ENCODE results near the gene PRDM15.

Gene PRDM15

DNA sequence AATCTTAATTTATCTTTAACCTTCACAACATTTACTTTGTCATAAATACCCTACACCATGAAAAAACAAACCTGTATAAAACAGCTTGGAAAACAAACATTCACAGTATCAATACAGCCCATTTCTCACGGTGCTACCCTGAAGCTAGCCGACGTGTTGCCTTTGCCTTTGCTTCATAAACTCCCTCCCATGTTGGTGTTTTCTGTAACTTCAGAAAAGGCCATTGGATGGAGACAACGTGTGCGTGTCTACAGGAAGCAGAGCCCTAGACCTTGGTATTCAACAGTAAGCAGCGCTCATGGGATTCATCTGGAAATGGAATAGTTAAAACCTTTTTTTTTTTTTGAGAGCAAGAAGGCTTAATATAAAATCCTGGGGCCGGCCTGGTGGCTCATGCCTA, 7.2 kb upstream of the PRDM15 start:
- no peaks in the 10 kb centered on the region for H3K4me1 ChIP-seq (ENCODE audit: control insufficient read depth in 1 of 2, insufficient read depth in 2 of 2, low read length in 2 of 2)
- H3K4me3 ChIP-seq (ENCODE audit: low read depth in 1 of 2, low read length in 2 of 2) = no peak overlapping the region
- H3K9ac ChIP-seq (ENCODE audit: low read depth in 1 of 2, low read length in 2 of 2) = no peak overlapping the region
- H3K36me3 ChIP-seq (ENCODE audit: control insufficient read depth in 1 of 2, insufficient read depth in 2 of 2, low read length in 2 of 2) = peaks cover 3 to 4% of the 10 kb centered on the region in 2 donors
- no peaks in the 10 kb centered on the region for H3K9me3 ChIP-seq (ENCODE audit: control insufficient read depth in 1 of 2, low read length in 2 of 2)
- no peak overlapping the region for H3K27ac ChIP-seq (ENCODE audit: low read depth, low read length)
- no peaks in the 10 kb centered on the region for H3K27me3 ChIP-seq (ENCODE audit: control insufficient read depth in 1 of 2, insufficient read depth in 2 of 2, low read length in 2 of 2)

DNA sequence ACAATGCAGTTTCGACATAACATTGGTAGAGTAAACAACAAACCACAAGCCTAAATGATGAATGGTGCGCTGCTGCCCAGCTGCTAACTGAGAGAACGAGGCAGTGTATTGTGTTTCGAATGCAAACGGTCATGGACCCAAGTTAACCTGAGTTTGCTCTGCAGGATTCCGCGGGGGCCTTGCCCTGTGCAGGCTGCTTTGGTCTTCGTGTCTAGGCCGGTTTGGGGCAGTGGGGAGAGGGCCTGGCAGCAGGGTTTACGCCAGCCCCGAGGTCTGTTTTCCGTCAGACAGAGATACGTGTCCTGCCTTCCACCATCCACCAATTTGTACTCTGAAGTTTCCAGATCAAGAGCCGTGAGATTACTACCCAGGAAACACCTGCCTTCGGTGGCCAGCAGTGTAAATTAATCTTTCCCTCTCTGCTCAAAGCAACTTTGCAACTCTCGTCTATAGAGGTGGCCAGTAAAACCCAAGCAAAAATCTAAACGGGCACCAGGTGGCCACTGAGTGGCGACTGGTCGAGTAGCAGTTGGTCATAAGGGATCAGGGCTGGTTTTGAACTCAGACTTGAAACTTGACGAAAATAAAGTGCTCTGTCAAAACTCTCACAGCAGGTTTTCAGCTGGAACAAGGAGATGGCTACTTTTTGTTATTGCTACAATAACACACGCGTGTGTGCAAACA, 6.3 kb upstream of the PRDM15 start:
- Histone ChIP-seq H3K9me3 (ENCODE audit: control insufficient read depth in 1 of 2, low read length in 2 of 2) (no peaks in the 10 kb centered on the region), H3K27ac (ENCODE audit: low read depth, low read length) (no peak overlapping the region), H3K27me3 (ENCODE audit: control insufficient read depth in 1 of 2, insufficient read depth in 2 of 2, low read length in 2 of 2) (no peaks in the 10 kb centered on the region), H3K9ac (ENCODE audit: low read depth in 1 of 2, low read length in 2 of 2) (no peak overlapping the region), H3K4me1 (ENCODE audit: control insufficient read depth in 1 of 2, insufficient read depth in 2 of 2, low read length in 2 of 2) (no peaks in the 10 kb centered on the region), H3K36me3 (ENCODE audit: control insufficient read depth in 1 of 2, insufficient read depth in 2 of 2, low read length in 2 of 2) (peaks cover 3 to 4% of the 10 kb centered on the region in 2 donors), H3K4me3 (ENCODE audit: low read depth in 1 of 2, low read length in 2 of 2) (peak overlapping the region in 1 of 2 donors; percentile 0)

DNA sequence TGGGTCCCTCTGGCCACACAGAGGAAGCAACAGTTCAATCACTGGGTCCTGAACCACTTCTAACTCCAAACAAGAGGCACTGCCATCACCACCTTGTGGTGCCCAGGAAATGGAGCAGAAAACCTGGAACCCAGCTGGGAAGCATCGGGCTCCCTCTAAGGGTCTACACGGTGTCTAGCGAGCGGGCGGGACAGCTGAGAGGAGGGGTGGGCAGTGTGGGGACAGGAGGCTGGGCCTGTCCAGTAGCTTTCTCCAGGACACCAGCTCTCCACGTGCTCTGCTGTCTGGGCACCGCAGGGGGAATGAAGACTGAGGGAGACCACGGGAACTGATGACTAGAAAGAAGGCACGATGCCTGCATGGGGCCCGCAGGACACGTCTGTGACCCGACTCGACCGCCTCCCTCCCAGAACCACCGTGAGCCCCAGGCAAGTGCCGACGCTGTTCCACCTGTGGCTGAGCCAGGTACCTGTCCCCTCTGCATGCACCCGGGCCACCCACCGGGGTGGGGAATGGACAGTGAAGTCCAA, 5.4 kb upstream of the PRDM15 start:
- no peaks in the 10 kb centered on the region for H3K9me3 ChIP-seq (ENCODE audit: control insufficient read depth in 1 of 2, low read length in 2 of 2)
- H3K9ac ChIP-seq (ENCODE audit: low read depth in 1 of 2, low read length in 2 of 2) = no peak overlapping the region
- no peaks in the 10 kb centered on the region for H3K27me3 ChIP-seq (ENCODE audit: control insufficient read depth in 1 of 2, insufficient read depth in 2 of 2, low read length in 2 of 2)
- peaks cover 3 to 4% of the 10 kb centered on the region in 2 donors for H3K36me3 ChIP-seq (ENCODE audit: control insufficient read depth in 1 of 2, insufficient read depth in 2 of 2, low read length in 2 of 2)
- no peak overlapping the region for H3K27ac ChIP-seq (ENCODE audit: low read depth, low read length)
- no peak overlapping the region for H3K4me3 ChIP-seq (ENCODE audit: low read depth in 1 of 2, low read length in 2 of 2)
- peaks cover 0 to 6% of the 10 kb centered on the region in 2 donors for H3K4me1 ChIP-seq (ENCODE audit: control insufficient read depth in 1 of 2, insufficient read depth in 2 of 2, low read length in 2 of 2)

DNA sequence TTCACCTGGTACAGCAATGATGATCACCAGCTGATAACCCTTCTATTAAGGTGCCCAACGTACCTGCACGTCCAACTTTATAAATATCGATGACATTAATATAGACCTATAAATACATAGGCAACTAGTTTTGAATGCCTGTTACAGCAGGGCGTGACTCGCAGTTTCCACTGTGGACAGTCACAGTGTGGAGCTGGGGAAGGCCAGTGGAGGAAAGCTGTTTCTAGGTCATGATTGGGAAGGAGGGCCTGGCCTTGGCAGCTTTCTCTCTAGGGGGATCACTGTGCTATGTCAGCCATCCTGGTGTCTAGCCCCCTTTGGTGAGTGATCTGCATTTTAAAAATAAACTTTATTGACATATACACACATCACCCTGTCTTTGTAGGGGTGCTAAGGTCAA, 4.4 kb upstream of the PRDM15 start:
- Histone ChIP-seq H3K4me3 (ENCODE audit: low read depth in 1 of 2, low read length in 2 of 2) (no peak overlapping the region), H3K27ac (ENCODE audit: low read depth, low read length) (no peak overlapping the region), H3K4me1 (ENCODE audit: control insufficient read depth in 1 of 2, insufficient read depth in 2 of 2, low read length in 2 of 2) (peaks cover 0 to 6% of the 10 kb centered on the region in 2 donors), H3K9me3 (ENCODE audit: control insufficient read depth in 1 of 2, low read length in 2 of 2) (no peaks in the 10 kb centered on the region), H3K27me3 (ENCODE audit: control insufficient read depth in 1 of 2, insufficient read depth in 2 of 2, low read length in 2 of 2) (no peaks in the 10 kb centered on the region), H3K36me3 (ENCODE audit: control insufficient read depth in 1 of 2, insufficient read depth in 2 of 2, low read length in 2 of 2) (peaks cover 0 to 3% of the 10 kb centered on the region in 2 donors), H3K9ac (ENCODE audit: low read depth in 1 of 2, low read length in 2 of 2) (no peak overlapping the region)

GRCh38 chr21:41881051-41881450, 1.9 kb upstream of the PRDM15 start:
- no peaks in the 10 kb centered on the region for H3K27me3 ChIP-seq (ENCODE audit: control insufficient read depth in 1 of 2, insufficient read depth in 2 of 2, low read length in 2 of 2)
- H3K27ac ChIP-seq (ENCODE audit: low read depth, low read length) = no peak overlapping the region
- peaks cover 5 to 14% of the 10 kb centered on the region in 2 donors for H3K4me1 ChIP-seq (ENCODE audit: control insufficient read depth in 1 of 2, insufficient read depth in 2 of 2, low read length in 2 of 2)
- H3K36me3 ChIP-seq (ENCODE audit: control insufficient read depth in 1 of 2, insufficient read depth in 2 of 2, low read length in 2 of 2) = no peaks in the 10 kb centered on the region
- H3K9me3 ChIP-seq (ENCODE audit: control insufficient read depth in 1 of 2, low read length in 2 of 2) = no peaks in the 10 kb centered on the region
- H3K9ac ChIP-seq (ENCODE audit: low read depth in 1 of 2, low read length in 2 of 2) = no peak overlapping the region
- H3K4me3 ChIP-seq (ENCODE audit: low read depth in 1 of 2, low read length in 2 of 2) = no peak overlapping the region

DNA sequence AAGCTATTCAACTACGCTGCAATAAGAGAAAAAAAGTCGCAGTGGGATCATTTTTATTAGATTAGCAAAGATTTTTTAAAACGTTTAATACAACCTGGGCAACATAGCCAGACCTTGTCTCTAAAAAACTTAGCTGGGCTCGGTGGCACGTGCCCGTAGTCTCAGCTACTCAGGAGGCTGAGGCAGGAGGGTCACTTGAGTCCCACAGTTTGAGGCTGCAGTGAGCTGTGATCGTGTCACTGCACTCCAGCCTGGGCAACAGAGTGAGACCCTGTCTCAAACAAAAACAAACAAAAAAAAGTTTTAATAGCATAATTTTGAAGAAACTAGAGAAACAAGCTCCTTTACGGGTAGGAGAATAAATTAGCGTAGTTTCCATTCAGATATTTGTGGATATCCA, 1.0 kb upstream of the PRDM15 start:
- no peaks in the 10 kb centered on the region for H3K36me3 ChIP-seq (ENCODE audit: control insufficient read depth in 1 of 2, insufficient read depth in 2 of 2, low read length in 2 of 2)
- no peak overlapping the region for H3K9ac ChIP-seq (ENCODE audit: low read depth in 1 of 2, low read length in 2 of 2)
- no peak overlapping the region for H3K27ac ChIP-seq (ENCODE audit: low read depth, low read length)
- no peaks in the 10 kb centered on the region for H3K9me3 ChIP-seq (ENCODE audit: control insufficient read depth in 1 of 2, low read length in 2 of 2)
- no peaks in the 10 kb centered on the region for H3K27me3 ChIP-seq (ENCODE audit: control insufficient read depth in 1 of 2, insufficient read depth in 2 of 2, low read length in 2 of 2)
- peaks cover 5 to 14% of the 10 kb centered on the region in 2 donors for H3K4me1 ChIP-seq (ENCODE audit: control insufficient read depth in 1 of 2, insufficient read depth in 2 of 2, low read length in 2 of 2)
- peak overlapping the region; percentile 77 to 79 for H3K4me3 ChIP-seq (ENCODE audit: low read depth in 1 of 2, low read length in 2 of 2)

- H3K9me3 ChIP-seq (ENCODE audit: control insufficient read depth in 1 of 2, low read length in 2 of 2) = no peaks in the 10 kb centered on the region
- no peaks in the 10 kb centered on the region for H3K36me3 ChIP-seq (ENCODE audit: control insufficient read depth in 1 of 2, insufficient read depth in 2 of 2, low read length in 2 of 2)
- H3K4me1 ChIP-seq (ENCODE audit: control insufficient read depth in 1 of 2, insufficient read depth in 2 of 2, low read length in 2 of 2) = peaks cover 5 to 14% of the 10 kb centered on the region in 2 donors
- no peaks in the 10 kb centered on the region for H3K27me3 ChIP-seq (ENCODE audit: control insufficient read depth in 1 of 2, insufficient read depth in 2 of 2, low read length in 2 of 2)
- H3K27ac ChIP-seq (ENCODE audit: low read depth, low read length) = no peak overlapping the region
- peak overlapping the region in 1 of 2 donors; percentile 68 for H3K9ac ChIP-seq (ENCODE audit: low read depth in 1 of 2, low read length in 2 of 2)
- no peak overlapping the region for H3K4me3 ChIP-seq (ENCODE audit: low read depth in 1 of 2, low read length in 2 of 2)
Measured at GRCh38 chr21:41878831-41879189, 334 bp downstream of the PRDM15 start.

DNA sequence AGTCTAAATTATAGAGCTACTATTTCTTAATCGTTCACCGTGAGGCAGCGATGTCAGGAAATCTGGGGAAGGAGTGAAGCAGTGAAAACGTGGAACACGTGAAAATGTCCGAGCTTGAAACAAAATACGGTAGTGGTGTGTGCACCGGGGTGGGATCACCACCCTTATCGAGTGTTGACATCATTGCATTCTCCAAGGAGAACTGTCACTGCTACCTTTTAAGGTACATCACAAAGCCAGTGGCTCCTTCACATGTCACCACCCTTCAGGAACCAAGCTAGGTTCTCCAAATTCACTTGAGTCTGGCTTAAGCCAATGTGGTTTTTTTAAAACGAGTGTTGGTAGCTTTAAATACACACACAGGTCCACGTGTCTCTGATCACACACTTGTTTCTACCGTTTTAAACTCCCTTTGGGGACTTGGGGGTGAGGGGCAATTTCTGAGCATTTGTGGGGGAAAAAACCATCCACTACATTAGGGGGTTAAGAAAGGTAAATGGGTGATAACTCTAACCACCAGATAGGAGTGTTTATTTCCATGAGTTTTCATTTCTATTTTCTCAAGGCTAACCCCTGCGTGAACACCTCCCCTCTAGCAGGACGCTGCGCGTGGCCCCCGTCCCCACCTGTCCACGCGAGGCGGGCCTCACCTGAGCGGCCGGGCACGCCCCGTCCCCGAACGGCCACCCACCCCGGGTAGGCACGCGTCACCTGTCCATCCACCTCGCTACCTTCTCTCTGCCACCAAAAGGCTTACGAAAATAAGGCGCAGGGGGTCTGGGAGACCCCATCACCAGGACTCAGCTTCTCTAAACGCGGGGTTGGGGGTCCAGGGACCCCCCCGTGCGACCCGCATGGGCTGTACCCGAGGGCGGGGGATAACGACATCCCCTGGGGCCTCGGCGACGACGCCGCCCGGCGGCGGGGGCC, 978 bp downstream of the PRDM15 start:
- Histone ChIP-seq H3K9ac (ENCODE audit: low read depth in 1 of 2, low read length in 2 of 2) (peak overlapping the region; percentile 68 to 88), H3K4me3 (ENCODE audit: low read depth in 1 of 2, low read length in 2 of 2) (peak overlapping the region; percentile 81 to 82), H3K4me1 (ENCODE audit: control insufficient read depth in 1 of 2, insufficient read depth in 2 of 2, low read length in 2 of 2) (peaks cover 5 to 14% of the 10 kb centered on the region in 2 donors), H3K9me3 (ENCODE audit: control insufficient read depth in 1 of 2, low read length in 2 of 2) (no peaks in the 10 kb centered on the region), H3K36me3 (ENCODE audit: control insufficient read depth in 1 of 2, insufficient read depth in 2 of 2, low read length in 2 of 2) (no peaks in the 10 kb centered on the region), H3K27ac (ENCODE audit: low read depth, low read length) (no peak overlapping the region), H3K27me3 (ENCODE audit: control insufficient read depth in 1 of 2, insufficient read depth in 2 of 2, low read length in 2 of 2) (no peaks in the 10 kb centered on the region)

DNA sequence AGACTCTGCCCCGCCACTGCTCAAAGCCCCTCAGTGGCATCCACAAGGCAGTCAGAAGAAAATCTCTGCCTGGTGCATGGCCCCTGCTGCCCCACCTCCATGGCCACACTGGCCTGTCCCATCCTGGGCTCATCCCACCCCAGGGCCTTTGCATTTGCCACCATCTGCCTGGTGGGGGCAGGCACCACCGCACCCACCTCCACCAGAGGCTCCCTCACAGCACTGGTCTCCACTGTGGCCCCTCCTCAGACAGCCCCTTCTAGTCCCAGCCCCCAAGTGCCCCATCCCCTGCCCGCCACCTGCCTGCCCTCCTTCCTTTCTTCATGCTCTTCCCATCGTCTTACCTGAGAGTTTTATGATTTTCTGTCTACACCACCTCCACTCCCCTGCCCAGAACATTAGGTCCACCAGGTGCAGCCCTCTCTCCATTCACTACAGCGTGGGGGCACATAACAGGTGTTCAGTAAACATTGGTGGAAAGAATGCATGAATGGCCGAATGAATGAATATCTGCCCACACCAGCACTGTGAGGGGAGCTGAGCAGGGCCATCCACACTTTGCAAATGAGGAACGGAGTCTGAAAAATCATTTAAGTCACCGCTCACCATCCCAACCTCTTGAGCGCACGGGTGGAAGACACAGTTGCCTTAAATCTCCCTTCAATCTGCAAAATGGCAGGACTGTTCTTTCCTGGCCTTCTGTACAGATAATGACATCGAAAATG, 2.1 kb downstream of the PRDM15 start:
- H3K4me3 ChIP-seq (ENCODE audit: low read depth in 1 of 2, low read length in 2 of 2) = no peak overlapping the region
- peaks cover 5 to 14% of the 10 kb centered on the region in 2 donors for H3K4me1 ChIP-seq (ENCODE audit: control insufficient read depth in 1 of 2, insufficient read depth in 2 of 2, low read length in 2 of 2)
- no peak overlapping the region for H3K9ac ChIP-seq (ENCODE audit: low read depth in 1 of 2, low read length in 2 of 2)
- H3K9me3 ChIP-seq (ENCODE audit: control insufficient read depth in 1 of 2, low read length in 2 of 2) = no peaks in the 10 kb centered on the region
- H3K27me3 ChIP-seq (ENCODE audit: control insufficient read depth in 1 of 2, insufficient read depth in 2 of 2, low read length in 2 of 2) = no peaks in the 10 kb centered on the region
- H3K27ac ChIP-seq (ENCODE audit: low read depth, low read length) = no peak overlapping the region
- H3K36me3 ChIP-seq (ENCODE audit: control insufficient read depth in 1 of 2, insufficient read depth in 2 of 2, low read length in 2 of 2) = no peaks in the 10 kb centered on the region
